HT-29 (cell line): Measurements from ENCODE around the gene ANKRD42. TPM values are rescaled to one million over a fixed set of nuclear protein-coding genes. Genes with fewer than 3 reads are reported as not detected.

Source experiments
- DNase-seq: peaks from one replicate; pipeline ENCODE4 v3.0.0-alpha.2; 2015; ENCODE audit warnings: low spot score
- small RNA-seq: library from RNA; depleted of rRNA; stranded (forward); fragments of <200 nt; gene quantifications from one replicate; pipeline ENCODE3, GENCODE V24; 2014
- total RNA-seq: library from RNA; depleted of rRNA; stranded (reverse); fragments of >200 nt; shearing (Covaris generic); gene quantifications from 2 replicates; pipeline ENCODE4 v1.2.3, GENCODE V29; 2014; rRNA removed

ANKRD42 gene
- total RNA-seq, 1 experiment from 2014 or later = 6.2 TPM

DNA sequence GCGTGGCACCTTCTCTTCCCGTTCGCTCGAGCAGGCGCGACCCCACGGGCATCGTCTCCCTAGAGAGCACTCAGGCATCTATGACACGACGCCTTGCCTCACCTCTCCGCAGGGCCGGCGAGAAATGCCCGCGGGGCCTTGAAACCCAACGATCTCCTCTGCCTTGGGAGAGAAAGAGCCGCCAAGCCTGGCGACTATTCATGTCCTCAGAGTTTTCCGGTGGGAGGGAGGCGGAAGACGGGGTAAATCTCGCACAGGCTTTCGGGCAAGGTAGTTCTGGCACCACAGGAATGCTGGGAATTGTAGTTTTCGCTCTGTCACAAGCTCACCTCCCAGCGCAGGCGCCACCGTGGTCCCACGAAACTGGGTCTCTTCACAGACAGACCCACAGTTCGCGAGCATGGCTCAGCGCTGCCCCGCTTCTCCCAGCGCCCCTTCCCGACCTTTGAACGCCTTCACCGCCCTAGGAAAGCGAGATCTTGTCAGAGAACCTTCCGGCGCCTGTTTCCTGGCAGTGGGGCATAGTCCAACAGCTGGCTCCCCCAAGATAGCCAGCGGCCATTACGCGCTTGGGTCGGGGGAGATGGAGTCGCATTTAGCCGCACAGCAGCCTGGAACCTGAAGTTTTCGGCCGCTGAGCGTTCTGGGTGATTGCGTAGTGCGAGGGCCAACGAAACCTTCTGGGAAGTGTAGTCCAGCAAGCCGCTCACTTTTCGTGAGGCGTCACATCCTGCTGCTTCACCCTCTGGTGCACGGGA, 92.4 kb downstream of the ANKRD42 start, which contains the start of gene CCDC90B:
Gene CCDC90B, minus strand, starts transcription at position 597 of the 758 bp plus-strand sequence. Its CDS starts 395 bp downstream, at position 202.
- DNase-seq = peak; percentile 99

DNA sequence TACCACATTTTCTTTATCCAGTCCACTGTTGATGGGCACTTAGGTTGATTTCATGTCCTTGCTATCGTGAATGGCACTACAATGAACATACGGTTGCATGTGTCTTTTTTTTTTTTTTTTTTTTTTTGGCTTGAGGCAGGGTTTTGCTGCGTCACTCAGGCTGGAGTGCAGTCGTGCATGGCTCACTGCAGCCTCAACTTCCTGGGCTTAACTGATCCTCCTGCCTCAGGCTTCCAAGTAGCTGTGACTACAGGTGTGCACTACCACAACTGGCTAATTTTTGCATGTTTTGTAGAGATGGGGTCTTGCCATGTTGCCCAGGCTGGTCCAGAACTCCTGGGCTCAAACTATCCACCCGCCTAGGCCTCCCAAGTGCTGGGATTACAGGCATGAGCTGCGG, 94.1 kb downstream of the ANKRD42 start:
- DNase-seq = no peak

DNA sequence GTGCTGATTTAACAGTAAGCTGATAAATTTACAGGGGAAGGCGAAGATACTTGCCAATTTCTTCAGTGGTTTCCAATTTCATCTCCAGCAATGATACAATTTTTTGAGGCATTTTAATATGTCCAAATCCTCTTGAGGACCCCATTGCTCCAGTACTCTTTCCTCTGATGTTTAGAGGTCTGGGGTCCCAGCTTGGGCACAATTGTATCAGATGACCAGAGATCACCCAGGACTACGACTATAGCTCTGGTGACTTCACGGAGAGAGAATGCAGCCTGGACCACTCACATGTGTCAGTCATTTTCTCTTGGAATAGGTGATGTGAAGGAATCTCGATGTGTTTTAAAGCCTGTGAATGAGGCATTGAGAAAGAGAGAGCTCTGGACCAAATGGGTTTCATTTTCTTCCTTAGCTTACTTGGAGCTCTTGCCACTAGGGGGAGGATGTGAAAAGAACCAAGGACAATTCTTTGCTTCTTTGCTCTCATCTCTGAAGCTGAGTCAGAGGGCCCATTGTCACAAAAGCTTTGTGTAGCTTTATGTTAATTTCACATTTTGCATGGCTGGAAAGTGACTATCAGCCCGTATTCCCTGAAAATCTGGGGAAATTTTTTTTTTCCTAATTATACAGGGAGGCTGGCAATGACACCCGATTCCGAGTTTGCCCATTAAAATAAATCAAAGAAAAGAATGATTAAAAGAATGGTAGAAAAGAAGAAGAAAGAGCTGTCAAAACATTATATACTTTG, 99.4 kb downstream of the ANKRD42 start:
- peak; percentile 69 for DNase-seq

DNA sequence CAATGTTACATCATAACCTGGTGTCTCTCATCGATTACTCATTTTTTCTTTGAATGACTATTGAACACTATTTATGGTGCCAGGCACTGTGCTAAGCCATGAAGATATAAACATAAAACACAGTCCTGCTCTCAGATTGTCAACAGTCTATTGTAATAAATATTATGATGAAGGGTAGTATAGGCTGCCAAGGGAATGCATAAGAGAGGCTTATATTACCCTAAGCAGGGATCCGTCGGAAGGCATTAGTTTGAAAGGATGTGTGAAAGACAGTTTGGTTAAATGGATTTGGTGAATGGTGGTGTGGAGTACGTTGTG, 99.9 kb downstream of the ANKRD42 start:
- no peak for DNase-seq

DNA sequence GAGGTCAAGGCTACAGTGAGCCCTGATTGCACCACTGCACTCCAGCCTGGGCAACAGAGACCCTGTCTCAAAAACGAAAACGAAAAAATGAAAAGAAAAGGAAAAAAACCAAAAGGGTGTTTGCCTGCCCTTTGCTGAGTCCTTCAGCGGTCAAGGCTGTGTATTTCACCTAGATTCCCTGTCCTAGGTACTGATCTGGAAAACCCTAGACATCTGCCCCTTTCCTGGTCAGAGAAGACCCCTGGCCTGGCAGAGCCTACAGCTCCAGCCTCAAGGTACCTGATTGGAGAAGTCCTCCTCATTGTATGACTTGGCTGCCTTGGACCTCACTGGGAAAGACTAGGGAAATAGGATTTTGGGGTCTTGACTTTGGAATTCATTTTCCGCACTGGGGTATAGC, 100.7 kb downstream of the ANKRD42 start:
- no peak for DNase-seq

Small RNAs within 50 kb of the gene (small RNA-seq; reads per million reads assigned to genes)
- not detected for gene AP000873.5

Other genes with a start within 250 kb of the ANKRD42 start
- 1.1 and 1.2 TPM in 2 replicates for gene RAB30, start 121.8 kb upstream of the ANKRD42 start, total RNA-seq
- 44.6 and 58.3 TPM in 2 replicates for gene PCF11, start 36.6 kb upstream of the ANKRD42 start, total RNA-seq
- gene CCDC90B, start 92.7 kb downstream of the ANKRD42 start, total RNA-seq = 26.6 and 29.9 TPM in 2 replicates